ENCODE data around the gene GATA6. TPM values are rescaled to one million over a fixed set of nuclear protein-coding genes. Genes with fewer than 3 reads are reported as not detected.

Gene GATA6
- total RNA-seq, 1 donor = 16.6 TPM

GRCh38 chr18:22176420-22177326 lies 7.3 kb downstream of the GATA6 start:
- TF ChIP-seq CTCF (IDR thresholded peaks at IDR 0.05; ENCODE audit: extremely low read depth, low read depth, low read length) = no peak
- peaks cover 21% of the 10 kb centered on the region for H3K27me3 ChIP-seq (ENCODE audit: insufficient read depth, low read length)
- peaks cover 59% of the 10 kb centered on the region for H4K20me1 ChIP-seq (ENCODE audit: insufficient read depth, low read length)
- H3K79me2 ChIP-seq (ENCODE audit: insufficient read depth, low read length) = peaks cover 80% of the 10 kb centered on the region
- peak overlapping the region; percentile 62 for H3K4me3 ChIP-seq (ENCODE audit: insufficient read depth, low read length)
- peaks cover 50% of the 10 kb centered on the region for H3K36me3 ChIP-seq (ENCODE audit: insufficient read depth, low read length)
- peak overlapping the region; percentile 79 for H3K4me2 ChIP-seq (ENCODE audit: insufficient read depth, low read length)
- peak overlapping the region; percentile 41 for H3K27ac ChIP-seq (ENCODE audit: low read depth, low read length)
- no peak overlapping the region for H2AFZ ChIP-seq (ENCODE audit: low read length)
- peaks cover 37% of the 10 kb centered on the region for H3K4me1 ChIP-seq (ENCODE audit: insufficient read depth, low read length)
- peak; percentile 90 for DNase-seq (ENCODE audit: insufficient read length, low spot score, missing footprints)
- H3K9me3 ChIP-seq (ENCODE audit: low read depth, low read length) = peaks cover 2% of the 10 kb centered on the region

- peaks cover 54% of the 10 kb centered on the region for H4K20me1 ChIP-seq (ENCODE audit: insufficient read depth, low read length)
- peaks cover 75% of the 10 kb centered on the region for H3K79me2 ChIP-seq (ENCODE audit: insufficient read depth, low read length)
- H3K36me3 ChIP-seq (ENCODE audit: insufficient read depth, low read length) = peaks cover 54% of the 10 kb centered on the region
- no peak for DNase-seq (ENCODE audit: insufficient read length, low spot score, missing footprints)
- peaks cover 36% of the 10 kb centered on the region for H3K4me1 ChIP-seq (ENCODE audit: insufficient read depth, low read length)
- no peak overlapping the region for H2AFZ ChIP-seq (ENCODE audit: low read length)
- H3K4me2 ChIP-seq (ENCODE audit: insufficient read depth, low read length) = peak overlapping the region; percentile 29
- no peak overlapping the region for H3K4me3 ChIP-seq (ENCODE audit: insufficient read depth, low read length)
- H3K27ac ChIP-seq (ENCODE audit: low read depth, low read length) = no peak overlapping the region
- no peak for TF ChIP-seq CTCF (IDR thresholded peaks at IDR 0.05; ENCODE audit: extremely low read depth, low read depth, low read length)
- peaks cover 17% of the 10 kb centered on the region for H3K27me3 ChIP-seq (ENCODE audit: insufficient read depth, low read length)
- H3K9me3 ChIP-seq (ENCODE audit: low read depth, low read length) = peaks cover 2% of the 10 kb centered on the region
Observed at GRCh38 chr18:22177327-22177871, 8.0 kb downstream of the GATA6 start.

- H3K36me3 ChIP-seq (ENCODE audit: insufficient read depth, low read length) = peaks cover 54% of the 10 kb centered on the region
- peaks cover 57% of the 10 kb centered on the region for H3K79me2 ChIP-seq (ENCODE audit: insufficient read depth, low read length)
- peaks cover 23% of the 10 kb centered on the region for H3K4me1 ChIP-seq (ENCODE audit: insufficient read depth, low read length)
- no peaks in the 10 kb centered on the region for H3K9me3 ChIP-seq (ENCODE audit: low read depth, low read length)
- peaks cover 6% of the 10 kb centered on the region for H3K27me3 ChIP-seq (ENCODE audit: insufficient read depth, low read length)
- no peak overlapping the region for H3K4me2 ChIP-seq (ENCODE audit: insufficient read depth, low read length)
- no peak overlapping the region for H3K27ac ChIP-seq (ENCODE audit: low read depth, low read length)
- no peak overlapping the region for H3K4me3 ChIP-seq (ENCODE audit: insufficient read depth, low read length)
- no peak for TF ChIP-seq CTCF (IDR thresholded peaks at IDR 0.05; ENCODE audit: extremely low read depth, low read depth, low read length)
- H2AFZ ChIP-seq (ENCODE audit: low read length) = no peak overlapping the region
- H4K20me1 ChIP-seq (ENCODE audit: insufficient read depth, low read length) = peaks cover 37% of the 10 kb centered on the region
- no peak for DNase-seq (ENCODE audit: insufficient read length, low spot score, missing footprints)
Observed at GRCh38 chr18:22179174-22179573, 9.8 kb downstream of the GATA6 start.

- no peaks in the 10 kb centered on the region for H3K9me3 ChIP-seq (ENCODE audit: low read depth, low read length)
- no peak for TF ChIP-seq CTCF (IDR thresholded peaks at IDR 0.05; ENCODE audit: extremely low read depth, low read depth, low read length)
- peaks cover 54% of the 10 kb centered on the region for H3K79me2 ChIP-seq (ENCODE audit: insufficient read depth, low read length)
- peak overlapping the region; percentile 1 for H3K27ac ChIP-seq (ENCODE audit: low read depth, low read length)
- peaks cover 6% of the 10 kb centered on the region for H3K27me3 ChIP-seq (ENCODE audit: insufficient read depth, low read length)
- no peak for DNase-seq (ENCODE audit: insufficient read length, low spot score, missing footprints)
- H4K20me1 ChIP-seq (ENCODE audit: insufficient read depth, low read length) = peaks cover 34% of the 10 kb centered on the region
- no peak overlapping the region for H2AFZ ChIP-seq (ENCODE audit: low read length)
- no peak overlapping the region for H3K4me3 ChIP-seq (ENCODE audit: insufficient read depth, low read length)
- H3K4me1 ChIP-seq (ENCODE audit: insufficient read depth, low read length) = peaks cover 23% of the 10 kb centered on the region
- peaks cover 58% of the 10 kb centered on the region for H3K36me3 ChIP-seq (ENCODE audit: insufficient read depth, low read length)
- H3K4me2 ChIP-seq (ENCODE audit: insufficient read depth, low read length) = no peak overlapping the region
Observed at GRCh38 chr18:22179631-22180030, 10.2 kb downstream of the GATA6 start.

Measured in osteoblast (primary cell).